Measurements from ENCODE around the gene IGFBP6. TPM values are rescaled to one million over a fixed set of nuclear protein-coding genes. Genes with fewer than 3 reads are reported as not detected.

Gene IGFBP6
- total RNA-seq, 1 donor from 2014 or later = 0.72 TPM

- H3K4me1 Mint-ChIP-seq = no peaks in the 10 kb centered on the region
- no peak overlapping the region for H3K4me3 Mint-ChIP-seq
- no peaks in the 10 kb centered on the region for H3K36me3 Mint-ChIP-seq (ENCODE audit: low read depth)
- H3K27me3 Mint-ChIP-seq (ENCODE audit: low read depth) = no peaks in the 10 kb centered on the region
- no peak overlapping the region for H3K27ac Mint-ChIP-seq (ENCODE audit: unreplicated experiment)
- TF ChIP-seq CTCF (conservative IDR thresholded peaks at IDR 0.05) = no peak
- no peak for DNase-seq (ENCODE audit: low read depth, low spot score)
- H3K9me3 Mint-ChIP-seq = no peaks in the 10 kb centered on the region
Observed at GRCh38 chr12:53115112-53115890, 17.8 kb downstream of the IGFBP6 start.

- no peak for DNase-seq (ENCODE audit: low read depth, low spot score)
Observed at GRCh38 chr12:53115891-53116648, 18.6 kb downstream of the IGFBP6 start.

DNA sequence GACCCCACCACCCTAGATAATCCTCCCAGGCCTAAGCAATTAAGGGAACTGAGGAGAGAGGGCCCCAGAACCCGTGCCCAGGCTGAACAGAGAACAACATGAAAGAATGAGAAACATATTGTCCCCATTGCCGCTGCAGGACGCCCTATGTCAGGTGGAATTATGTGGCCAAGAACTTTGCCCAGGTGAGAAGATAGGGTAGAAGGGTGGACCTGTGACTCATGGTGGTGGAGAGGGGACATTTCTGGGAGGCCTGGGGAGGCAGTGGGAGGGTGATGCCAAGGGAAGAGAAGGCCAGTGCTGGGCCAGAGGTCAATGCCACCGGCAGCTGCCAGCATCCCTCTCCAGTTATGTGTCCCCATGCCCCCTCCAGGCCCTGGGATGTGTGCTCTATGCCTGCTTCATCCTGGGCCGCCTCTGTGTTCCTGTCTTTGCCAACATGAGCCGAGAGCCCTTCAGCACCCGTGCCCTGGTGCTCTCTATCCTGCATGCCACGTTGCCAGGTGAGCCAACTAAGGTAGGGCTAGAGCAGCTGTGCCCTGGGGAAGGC is 21.4 kb downstream of the IGFBP6 start:
- H3K27me3 Mint-ChIP-seq (ENCODE audit: low read depth) = no peaks in the 10 kb centered on the region
- H3K36me3 Mint-ChIP-seq (ENCODE audit: low read depth) = no peaks in the 10 kb centered on the region
- H3K4me1 Mint-ChIP-seq = no peaks in the 10 kb centered on the region
- no peak for DNase-seq (ENCODE audit: low read depth, low spot score)
- no peak overlapping the region for H3K4me3 Mint-ChIP-seq
- H3K9me3 Mint-ChIP-seq = no peaks in the 10 kb centered on the region
- no peak overlapping the region for H3K27ac Mint-ChIP-seq (ENCODE audit: unreplicated experiment)
- no peak for TF ChIP-seq CTCF (conservative IDR thresholded peaks at IDR 0.05)

More at GRCh38 chr12:53115891-53116648, 18.6 kb downstream of the IGFBP6 start:
- TF ChIP-seq CTCF (conservative IDR thresholded peaks at IDR 0.05) = no peak
- H3K27me3 Mint-ChIP-seq (ENCODE audit: low read depth) = no peaks in the 10 kb centered on the region
- H3K36me3 Mint-ChIP-seq (ENCODE audit: low read depth) = no peaks in the 10 kb centered on the region
- H3K27ac Mint-ChIP-seq (ENCODE audit: unreplicated experiment) = no peak overlapping the region
- H3K4me1 Mint-ChIP-seq = no peaks in the 10 kb centered on the region
- H3K4me3 Mint-ChIP-seq = no peak overlapping the region
- H3K9me3 Mint-ChIP-seq = no peaks in the 10 kb centered on the region

DNA sequence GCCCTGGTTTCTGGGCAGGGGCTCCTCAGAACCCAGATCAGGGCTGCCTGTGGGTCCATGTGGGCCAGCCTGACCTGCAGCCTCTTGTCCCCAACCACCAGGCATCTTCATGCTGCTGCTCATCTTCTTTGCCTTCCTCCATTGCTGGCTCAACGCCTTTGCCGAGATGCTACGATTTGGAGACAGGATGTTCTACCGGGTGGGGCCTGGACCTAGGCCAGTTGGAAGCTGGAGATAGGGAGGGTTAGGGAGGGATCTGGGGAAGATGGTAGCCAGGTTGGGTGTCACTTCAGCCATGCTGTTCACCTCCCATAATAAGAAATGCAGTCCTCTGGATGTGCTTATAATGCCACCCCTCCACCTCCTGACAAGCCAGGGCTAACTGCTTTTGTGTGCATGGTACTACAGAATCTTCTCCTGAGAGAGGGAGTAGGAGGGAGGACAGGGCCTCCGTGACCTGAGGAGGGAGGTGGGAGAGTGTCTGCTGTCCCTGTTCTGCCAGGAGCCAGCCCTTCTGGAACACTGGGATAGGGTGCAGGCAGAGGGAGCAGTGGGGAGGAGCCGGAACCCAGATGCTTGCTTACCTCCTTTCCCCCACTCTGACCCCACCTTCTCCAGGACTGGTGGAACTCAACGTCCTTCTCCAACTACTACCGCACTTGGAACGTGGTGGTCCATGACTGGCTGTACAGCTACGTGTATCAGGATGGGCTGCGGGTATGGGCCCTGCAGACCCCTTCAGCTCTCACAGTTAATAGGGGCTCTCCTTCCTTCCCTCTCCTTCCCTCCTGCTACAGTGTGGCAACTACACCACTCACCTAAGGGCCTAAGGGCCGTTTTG is 23.4 kb downstream of the IGFBP6 start:
- no peak for DNase-seq (ENCODE audit: low read depth, low spot score)
- Mint-ChIP-seq H3K36me3 (ENCODE audit: low read depth) (no peaks in the 10 kb centered on the region), H3K4me1 (no peaks in the 10 kb centered on the region), H3K27ac (ENCODE audit: unreplicated experiment) (peak overlapping the region; percentile 4), H3K4me3 (no peak overlapping the region), H3K27me3 (ENCODE audit: low read depth) (no peaks in the 10 kb centered on the region), H3K9me3 (peaks cover 3% of the 10 kb centered on the region)
- no peak for TF ChIP-seq CTCF (conservative IDR thresholded peaks at IDR 0.05)

GRCh38 chr12:53122961-53123468 is 25.5 kb downstream of the IGFBP6 start:
- Mint-ChIP-seq H3K4me1 (no peaks in the 10 kb centered on the region), H3K4me3 (no peak overlapping the region), H3K27ac (ENCODE audit: unreplicated experiment) (no peak overlapping the region), H3K27me3 (ENCODE audit: low read depth) (peaks cover 3% of the 10 kb centered on the region), H3K9me3 (peaks cover 3% of the 10 kb centered on the region), H3K36me3 (ENCODE audit: low read depth) (no peaks in the 10 kb centered on the region)
- no peak for TF ChIP-seq CTCF (conservative IDR thresholded peaks at IDR 0.05)
- no peak for DNase-seq (ENCODE audit: low read depth, low spot score)

Measured in neural crest cell (in vitro differentiated cells).